ENCODE measurements around the gene JMJD4.

DNA sequence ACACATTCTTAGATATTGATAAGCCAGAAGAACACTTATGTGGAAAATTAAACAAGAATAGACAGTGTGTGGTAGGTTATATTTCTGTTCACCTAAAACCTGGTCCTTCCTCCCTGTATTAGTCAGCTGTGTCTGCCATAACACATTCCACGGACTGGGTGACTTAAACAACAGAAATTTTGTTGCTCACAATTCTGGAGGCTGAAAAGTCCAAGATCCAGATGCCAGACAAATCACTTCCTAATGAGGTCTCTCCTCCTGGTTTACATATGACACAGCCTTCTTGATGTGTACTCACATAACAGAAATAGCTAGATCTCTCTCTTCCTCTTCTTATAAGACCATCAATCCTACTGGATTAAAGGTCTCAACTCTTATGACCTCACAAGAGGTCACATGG lies 25.7 kb downstream of the JMJD4 start:
- TF ChIP-seq, protein P1, sequence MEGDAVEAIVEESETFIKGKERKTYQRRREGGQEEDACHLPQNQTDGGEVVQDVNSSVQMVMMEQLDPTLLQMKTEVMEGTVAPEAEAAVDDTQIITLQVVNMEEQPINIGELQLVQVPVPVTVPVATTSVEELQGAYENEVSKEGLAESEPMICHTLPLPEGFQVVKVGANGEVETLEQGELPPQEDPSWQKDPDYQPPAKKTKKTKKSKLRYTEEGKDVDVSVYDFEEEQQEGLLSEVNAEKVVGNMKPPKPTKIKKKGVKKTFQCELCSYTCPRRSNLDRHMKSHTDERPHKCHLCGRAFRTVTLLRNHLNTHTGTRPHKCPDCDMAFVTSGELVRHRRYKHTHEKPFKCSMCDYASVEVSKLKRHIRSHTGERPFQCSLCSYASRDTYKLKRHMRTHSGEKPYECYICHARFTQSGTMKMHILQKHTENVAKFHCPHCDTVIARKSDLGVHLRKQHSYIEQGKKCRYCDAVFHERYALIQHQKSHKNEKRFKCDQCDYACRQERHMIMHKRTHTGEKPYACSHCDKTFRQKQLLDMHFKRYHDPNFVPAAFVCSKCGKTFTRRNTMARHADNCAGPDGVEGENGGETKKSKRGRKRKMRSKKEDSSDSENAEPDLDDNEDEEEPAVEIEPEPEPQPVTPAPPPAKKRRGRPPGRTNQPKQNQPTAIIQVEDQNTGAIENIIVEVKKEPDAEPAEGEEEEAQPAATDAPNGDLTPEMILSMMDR (optimal IDR thresholded peaks at IDR 0.05 in 1 of 3, IDR thresholded peaks at IDR 0.05 in 1 of 3, conservative IDR thresholded peaks at IDR 0.05 in 1 of 3; ENCODE audit: extremely low read depth in 1 of 3, insufficient read depth in 2 of 3, low read length in 3 of 3): no peak
- no peak for TF ChIP-seq EZH2 (IDR thresholded peaks at IDR 0.05; ENCODE audit: low read length)
